ENCODE measurements around the gene MRPL20. TPM values are rescaled to one million over a fixed set of nuclear protein-coding genes. Genes with fewer than 3 reads are reported as not detected.
A peak's percentile ranks its signal among the peaks of the same experiment; 100 is the strongest.

Gene MRPL20
- total RNA-seq, 1 donor from 2014 or later = 95.0 TPM

- Mint-ChIP-seq H3K4me1 (ENCODE audit: unreplicated experiment) (no peaks in the 10 kb centered on the region), H3K36me3 (ENCODE audit: low read depth, unreplicated experiment) (no peaks in the 10 kb centered on the region), H3K27ac (ENCODE audit: unreplicated experiment) (no peak overlapping the region), H3K9me3 (ENCODE audit: unreplicated experiment) (no peaks in the 10 kb centered on the region), H3K4me3 (ENCODE audit: unreplicated experiment) (no peak overlapping the region), H3K27me3 (ENCODE audit: unreplicated experiment) (peaks cover 3% of the 10 kb centered on the region)
- TF ChIP-seq, protein P1, sequence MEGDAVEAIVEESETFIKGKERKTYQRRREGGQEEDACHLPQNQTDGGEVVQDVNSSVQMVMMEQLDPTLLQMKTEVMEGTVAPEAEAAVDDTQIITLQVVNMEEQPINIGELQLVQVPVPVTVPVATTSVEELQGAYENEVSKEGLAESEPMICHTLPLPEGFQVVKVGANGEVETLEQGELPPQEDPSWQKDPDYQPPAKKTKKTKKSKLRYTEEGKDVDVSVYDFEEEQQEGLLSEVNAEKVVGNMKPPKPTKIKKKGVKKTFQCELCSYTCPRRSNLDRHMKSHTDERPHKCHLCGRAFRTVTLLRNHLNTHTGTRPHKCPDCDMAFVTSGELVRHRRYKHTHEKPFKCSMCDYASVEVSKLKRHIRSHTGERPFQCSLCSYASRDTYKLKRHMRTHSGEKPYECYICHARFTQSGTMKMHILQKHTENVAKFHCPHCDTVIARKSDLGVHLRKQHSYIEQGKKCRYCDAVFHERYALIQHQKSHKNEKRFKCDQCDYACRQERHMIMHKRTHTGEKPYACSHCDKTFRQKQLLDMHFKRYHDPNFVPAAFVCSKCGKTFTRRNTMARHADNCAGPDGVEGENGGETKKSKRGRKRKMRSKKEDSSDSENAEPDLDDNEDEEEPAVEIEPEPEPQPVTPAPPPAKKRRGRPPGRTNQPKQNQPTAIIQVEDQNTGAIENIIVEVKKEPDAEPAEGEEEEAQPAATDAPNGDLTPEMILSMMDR (IDR thresholded peaks at IDR 0.05; ENCODE audit: unreplicated experiment) = no peak
- DNase-seq (ENCODE audit: low spot score) = no peak
Observed at GRCh38 chr1:1366699-1367066, 40.4 kb downstream of the MRPL20 start.

- Mint-ChIP-seq H3K36me3 (ENCODE audit: low read depth, unreplicated experiment) (no peaks in the 10 kb centered on the region), H3K4me3 (ENCODE audit: unreplicated experiment) (no peak overlapping the region), H3K27me3 (ENCODE audit: unreplicated experiment) (peaks cover 4% of the 10 kb centered on the region), H3K9me3 (ENCODE audit: unreplicated experiment) (no peaks in the 10 kb centered on the region), H3K27ac (ENCODE audit: unreplicated experiment) (no peak overlapping the region), H3K4me1 (ENCODE audit: unreplicated experiment) (no peaks in the 10 kb centered on the region)
- no peak for DNase-seq (ENCODE audit: low spot score)
- TF ChIP-seq, protein P1 (IDR thresholded peaks at IDR 0.05; ENCODE audit: unreplicated experiment) = no peak
Observed at GRCh38 chr1:1365875-1366698, 41.0 kb downstream of the MRPL20 start.

GRCh38 chr1:1364266-1364665 is 42.8 kb downstream of the MRPL20 start:
- Mint-ChIP-seq H3K9me3 (ENCODE audit: unreplicated experiment) (no peaks in the 10 kb centered on the region), H3K4me1 (ENCODE audit: unreplicated experiment) (no peaks in the 10 kb centered on the region), H3K4me3 (ENCODE audit: unreplicated experiment) (no peak overlapping the region), H3K27ac (ENCODE audit: unreplicated experiment) (no peak overlapping the region), H3K27me3 (ENCODE audit: unreplicated experiment) (peaks cover 10% of the 10 kb centered on the region), H3K36me3 (ENCODE audit: low read depth, unreplicated experiment) (no peaks in the 10 kb centered on the region)
- no peak for DNase-seq (ENCODE audit: low spot score)
- TF ChIP-seq, protein P1 (IDR thresholded peaks at IDR 0.05; ENCODE audit: unreplicated experiment) = no peak

DNA sequence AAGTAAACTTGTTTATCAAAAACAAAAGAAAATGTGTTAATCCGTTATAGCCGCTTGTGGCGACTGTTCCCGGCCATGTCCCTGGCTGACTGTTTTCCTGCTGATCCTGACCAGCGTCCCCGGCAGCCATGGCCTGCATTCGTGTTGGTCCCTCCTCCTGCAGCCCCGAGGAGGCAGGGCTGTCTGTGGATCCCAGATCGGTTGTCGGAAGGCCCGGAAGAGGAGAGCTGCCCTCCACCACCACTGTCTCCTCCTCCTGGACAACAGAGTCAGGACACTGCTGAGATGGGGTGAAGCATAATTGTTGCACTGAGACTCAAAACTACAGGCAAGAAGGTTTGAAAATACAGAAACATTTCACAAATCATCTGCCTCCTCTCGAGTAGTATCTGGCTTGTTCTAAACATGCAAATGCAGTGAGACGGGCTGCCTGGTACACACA is 45.1 kb downstream of the MRPL20 start:
- Mint-ChIP-seq H3K9me3 (ENCODE audit: unreplicated experiment) (no peaks in the 10 kb centered on the region), H3K27me3 (ENCODE audit: unreplicated experiment) (peaks cover 16% of the 10 kb centered on the region), H3K4me3 (ENCODE audit: unreplicated experiment) (peak overlapping the region; percentile 31), H3K36me3 (ENCODE audit: low read depth, unreplicated experiment) (no peaks in the 10 kb centered on the region), H3K27ac (ENCODE audit: unreplicated experiment) (peak overlapping the region; percentile 52), H3K4me1 (ENCODE audit: unreplicated experiment) (no peaks in the 10 kb centered on the region)
- TF ChIP-seq, protein P1 (IDR thresholded peaks at IDR 0.05; ENCODE audit: unreplicated experiment) = no peak
- no peak for DNase-seq (ENCODE audit: low spot score)

DNA sequence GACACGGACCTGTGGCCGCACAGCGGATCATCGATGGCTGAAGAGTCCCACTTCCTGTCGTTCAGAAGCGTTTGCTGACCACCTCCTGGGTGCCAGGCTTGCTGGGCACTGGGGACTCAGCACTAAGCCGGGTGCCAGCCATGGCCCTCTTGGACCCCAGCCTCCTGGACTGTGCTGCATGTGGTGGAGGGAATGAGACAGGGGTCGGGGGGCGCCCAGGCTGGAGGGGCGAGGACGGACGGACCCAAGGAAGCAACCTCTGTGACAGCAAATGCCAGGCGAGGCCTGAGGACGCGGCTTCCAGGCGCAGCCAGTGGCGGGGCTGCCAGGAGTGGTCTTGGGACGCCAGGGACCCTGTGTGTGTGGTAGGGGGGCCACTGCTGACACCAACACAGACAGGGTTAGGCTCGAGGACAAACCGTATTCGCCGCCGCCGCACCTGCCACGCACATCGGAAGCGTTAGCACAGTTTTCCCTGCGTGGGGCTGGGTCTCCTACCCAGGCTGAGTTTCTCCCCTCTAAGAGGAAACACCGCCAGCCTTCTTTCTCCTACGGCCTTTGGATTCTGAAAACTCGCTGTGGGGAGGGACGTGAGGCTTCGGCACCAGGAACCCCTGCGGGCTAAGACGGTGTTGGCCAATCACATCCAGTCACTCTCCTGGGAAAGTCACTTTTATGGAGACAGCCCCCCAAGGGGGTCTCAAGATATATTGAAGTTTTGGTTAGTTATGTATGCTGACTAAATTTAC is 45.7 kb downstream of the MRPL20 start:
- TF ChIP-seq, protein P1 (IDR thresholded peaks at IDR 0.05; ENCODE audit: unreplicated experiment) = no peak
- H3K4me3 Mint-ChIP-seq (ENCODE audit: unreplicated experiment) = no peak overlapping the region
- no peaks in the 10 kb centered on the region for H3K9me3 Mint-ChIP-seq (ENCODE audit: unreplicated experiment)
- no peaks in the 10 kb centered on the region for H3K36me3 Mint-ChIP-seq (ENCODE audit: low read depth, unreplicated experiment)
- DNase-seq (ENCODE audit: low spot score) = no peak
- no peaks in the 10 kb centered on the region for H3K4me1 Mint-ChIP-seq (ENCODE audit: unreplicated experiment)
- peak overlapping the region; percentile 36 for H3K27ac Mint-ChIP-seq (ENCODE audit: unreplicated experiment)
- H3K27me3 Mint-ChIP-seq (ENCODE audit: unreplicated experiment) = peaks cover 16% of the 10 kb centered on the region
